IPS DF 19.7 (cell line): ENCODE measurements around the gene LZTS2.

Experiments
- DNase-seq: peaks from one replicate; pipeline ENCODE4 v3.0.0-alpha.2; 2013; ENCODE audit warnings: low read depth, low spot score

Gene LZTS2

GRCh38 chr10:101050208-101051069 lies 50.8 kb downstream of the LZTS2 start:
- DNase-seq, result no peak

DNA sequence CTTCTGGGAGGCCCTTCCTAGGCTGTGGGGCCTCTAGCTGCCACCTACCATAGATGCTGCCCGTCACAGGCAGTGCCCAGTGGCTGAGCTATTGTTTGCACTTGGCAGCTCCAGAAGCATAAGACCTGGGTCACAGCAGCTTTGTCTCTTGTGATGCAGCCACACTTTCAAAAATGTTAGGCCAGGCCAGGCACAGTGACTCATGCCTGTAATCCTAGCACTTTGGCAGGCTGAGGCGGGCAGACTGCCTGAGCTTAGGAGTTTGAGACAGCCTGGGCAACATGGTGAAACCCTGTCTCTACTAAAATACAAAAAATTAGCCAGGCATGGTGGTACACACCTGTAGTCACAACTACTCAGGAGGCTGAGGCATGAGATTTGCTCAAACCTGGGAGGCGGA lies 52.7 kb downstream of the LZTS2 start:
- no peak for DNase-seq

GRCh38 chr10:101053516-101053915 lies 53.9 kb downstream of the LZTS2 start:
- DNase-seq, result no peak

- DNase-seq, result no peak
Observed at GRCh38 chr10:101054351-101054750, 54.7 kb downstream of the LZTS2 start.

DNA sequence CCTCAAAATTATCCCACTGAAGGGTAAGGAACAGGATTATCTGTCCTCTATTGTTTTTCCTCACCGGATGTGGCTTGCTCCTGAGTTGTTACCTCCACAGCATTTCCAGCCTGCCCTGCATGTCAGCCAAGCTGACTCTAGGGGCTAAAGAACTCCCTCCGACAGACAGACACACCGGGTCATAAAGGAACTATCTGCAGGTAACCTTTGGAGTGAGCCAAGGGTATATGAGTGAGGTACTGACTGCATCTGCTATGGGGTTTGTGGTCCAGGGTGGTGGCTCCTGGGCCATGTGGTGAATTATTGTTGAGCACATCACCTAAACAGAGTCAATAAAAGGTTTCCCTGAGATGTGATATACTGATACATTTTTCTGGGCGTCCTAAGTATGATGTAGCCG lies 55.3 kb downstream of the LZTS2 start:
- no peak for DNase-seq

DNA sequence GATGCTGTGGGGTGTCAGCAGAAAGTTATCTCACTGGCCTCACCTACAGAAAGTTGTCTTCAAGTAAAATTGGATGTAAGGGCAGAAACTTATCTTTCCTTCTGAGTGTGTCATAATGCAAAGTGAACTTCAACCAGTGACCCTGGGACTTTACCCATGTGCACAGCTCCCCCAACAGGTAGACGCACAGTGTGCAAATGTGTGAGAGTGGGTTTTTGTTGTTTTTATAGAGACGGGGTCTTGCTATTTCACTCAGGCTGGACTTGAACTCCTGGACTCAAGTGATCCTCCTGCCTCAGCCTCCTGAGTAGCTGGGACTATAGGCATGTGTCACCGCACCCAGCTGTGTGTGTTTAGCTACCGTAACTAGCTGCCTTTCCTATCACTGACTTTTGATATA lies 55.8 kb downstream of the LZTS2 start:
- DNase-seq, result no peak

DNA sequence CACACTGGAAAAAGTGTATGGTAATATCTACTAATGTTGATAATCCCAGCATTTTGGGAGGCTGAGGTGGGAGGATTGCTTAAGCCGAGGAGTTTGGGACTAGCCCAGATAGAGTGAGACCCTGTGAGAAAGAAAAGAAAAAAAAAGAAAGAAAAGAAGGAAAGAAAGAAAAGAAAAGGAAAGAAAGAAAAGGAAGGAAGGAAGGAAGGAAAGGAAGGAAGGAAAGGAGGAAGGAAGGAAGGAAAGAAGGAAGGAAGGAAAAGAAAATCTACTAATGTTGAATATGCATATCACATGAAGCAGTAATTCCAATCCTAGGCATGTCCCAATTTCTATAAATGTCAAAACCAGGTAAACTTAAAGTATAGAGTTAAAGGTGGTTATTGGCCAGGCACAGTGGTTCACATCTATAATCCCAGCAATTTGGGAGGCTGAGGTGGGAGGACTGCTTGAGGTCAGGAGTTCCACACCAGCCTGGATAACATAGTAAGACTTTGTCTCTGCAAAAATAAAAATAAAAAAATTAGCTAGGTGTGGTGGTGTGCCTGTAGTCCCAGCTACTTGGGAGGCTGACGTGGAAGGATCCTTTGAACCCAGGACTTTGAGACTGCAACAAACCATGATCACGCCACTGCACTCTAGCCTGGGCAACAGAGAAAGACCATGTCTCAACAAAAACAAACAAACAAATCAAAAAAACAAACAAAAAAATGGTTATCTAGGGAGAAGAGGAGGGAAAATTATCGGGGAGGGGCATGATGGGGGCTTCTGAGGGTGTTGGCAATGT lies 57.0 kb downstream of the LZTS2 start:
- DNase-seq, result no peak
